ENCODE results near the gene TNFRSF14. TPM values are rescaled to one million over a fixed set of nuclear protein-coding genes. Genes with fewer than 3 reads are reported as not detected.
A peak's percentile ranks its signal among the peaks of the same experiment; 100 is the strongest.

The TNFRSF14 gene
- total RNA-seq, 1 donor from 2014 or later, result 17.6 TPM

DNA sequence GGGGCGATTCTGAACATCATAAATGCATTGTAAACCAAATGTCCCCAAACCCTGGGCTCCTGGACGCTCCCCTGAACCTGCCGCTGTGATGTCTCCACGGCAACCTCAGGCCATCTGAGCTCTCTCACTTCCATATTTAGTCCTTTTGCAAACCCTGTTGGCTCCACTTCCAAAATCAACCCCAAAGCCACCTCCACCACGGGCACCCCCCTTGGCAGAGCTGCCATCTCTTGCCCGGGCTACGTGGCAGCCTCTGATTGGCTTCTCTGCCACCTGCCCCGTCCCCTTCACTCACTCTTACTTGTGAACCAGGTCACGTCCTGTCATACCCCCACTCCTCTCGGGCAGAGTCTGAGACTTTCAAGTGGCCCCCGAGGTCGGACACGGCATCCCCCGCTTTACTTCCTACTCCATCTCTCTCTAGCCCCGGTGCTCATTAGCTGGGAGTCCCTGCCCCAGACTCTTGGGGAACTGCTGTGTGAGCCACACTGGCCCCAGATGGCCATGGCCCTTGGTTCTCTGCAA is 46.2 kb downstream of the TNFRSF14 start:
- no peak for DNase-seq (ENCODE audit: low read depth)

GRCh38 chr1:2602866-2603520 is 46.8 kb downstream of the TNFRSF14 start:
- DNase-seq (ENCODE audit: low read depth), result no peak

DNA sequence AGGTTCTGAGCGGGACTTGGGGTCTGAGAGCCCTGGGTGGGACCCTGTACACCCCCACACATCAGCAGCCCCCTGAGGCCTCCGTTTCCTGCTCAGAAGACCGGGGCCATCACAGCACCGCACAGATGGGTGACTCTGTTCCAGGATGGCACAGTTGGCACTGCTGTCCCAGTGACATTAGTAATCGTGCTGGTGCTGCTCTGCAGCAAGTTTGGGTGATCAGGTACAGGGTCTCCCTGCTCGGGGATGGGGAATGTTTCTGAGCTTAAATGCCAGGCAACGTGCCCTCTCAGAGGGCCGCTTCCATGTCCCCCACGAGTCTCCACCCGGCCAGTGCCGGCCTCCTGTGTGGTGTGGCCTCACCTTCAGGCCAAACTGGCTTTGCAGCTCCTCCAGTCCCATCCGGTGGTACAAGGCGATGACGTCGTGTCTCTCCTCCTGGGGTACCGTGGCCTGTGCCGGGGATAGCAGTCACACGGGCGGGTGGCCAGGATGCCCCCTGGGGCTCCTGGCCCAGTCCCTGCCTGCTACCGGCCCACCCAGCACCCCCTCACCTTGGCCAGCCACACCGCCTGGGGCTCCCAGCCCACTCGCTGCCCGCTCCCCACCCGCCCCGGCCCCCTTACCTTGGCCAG is 47.5 kb downstream of the TNFRSF14 start:
- no peak for DNase-seq (ENCODE audit: low read depth)

GRCh38 chr1:2604156-2604843 is 48.1 kb downstream of the TNFRSF14 start:
- DNase-seq (ENCODE audit: low read depth), result no peak

GRCh38 chr1:2604844-2605508 is 48.8 kb downstream of the TNFRSF14 start:
- DNase-seq (ENCODE audit: low read depth), result no peak

- no peak for DNase-seq (ENCODE audit: low read depth)
Observed at GRCh38 chr1:2605509-2606395, 49.6 kb downstream of the TNFRSF14 start.

DNA sequence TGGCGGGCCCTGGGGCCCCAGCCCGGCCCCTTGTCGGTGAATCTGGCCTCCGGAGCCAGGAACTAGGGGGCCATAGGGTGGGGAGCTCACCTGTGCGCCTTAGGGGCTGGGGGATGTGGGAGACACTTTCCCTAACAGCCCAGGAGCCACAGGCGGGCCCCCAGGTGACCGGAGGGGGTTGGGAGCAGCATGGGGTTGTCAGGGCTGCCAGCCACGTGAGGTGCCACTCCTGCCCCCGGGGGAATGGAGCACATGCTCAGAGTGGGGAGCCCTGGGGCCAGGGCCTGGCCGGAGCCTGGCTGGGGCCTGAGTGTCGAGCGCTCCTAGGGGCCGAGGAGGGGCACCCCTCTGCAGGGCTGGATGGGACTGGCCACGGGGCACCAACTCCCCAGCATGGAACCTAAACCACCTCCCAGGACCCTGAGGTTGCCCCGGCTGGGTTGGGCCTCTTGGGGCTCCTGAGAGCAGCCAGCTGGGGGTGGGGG is 50.3 kb downstream of the TNFRSF14 start:
- DNase-seq (ENCODE audit: low read depth), result no peak

DNA sequence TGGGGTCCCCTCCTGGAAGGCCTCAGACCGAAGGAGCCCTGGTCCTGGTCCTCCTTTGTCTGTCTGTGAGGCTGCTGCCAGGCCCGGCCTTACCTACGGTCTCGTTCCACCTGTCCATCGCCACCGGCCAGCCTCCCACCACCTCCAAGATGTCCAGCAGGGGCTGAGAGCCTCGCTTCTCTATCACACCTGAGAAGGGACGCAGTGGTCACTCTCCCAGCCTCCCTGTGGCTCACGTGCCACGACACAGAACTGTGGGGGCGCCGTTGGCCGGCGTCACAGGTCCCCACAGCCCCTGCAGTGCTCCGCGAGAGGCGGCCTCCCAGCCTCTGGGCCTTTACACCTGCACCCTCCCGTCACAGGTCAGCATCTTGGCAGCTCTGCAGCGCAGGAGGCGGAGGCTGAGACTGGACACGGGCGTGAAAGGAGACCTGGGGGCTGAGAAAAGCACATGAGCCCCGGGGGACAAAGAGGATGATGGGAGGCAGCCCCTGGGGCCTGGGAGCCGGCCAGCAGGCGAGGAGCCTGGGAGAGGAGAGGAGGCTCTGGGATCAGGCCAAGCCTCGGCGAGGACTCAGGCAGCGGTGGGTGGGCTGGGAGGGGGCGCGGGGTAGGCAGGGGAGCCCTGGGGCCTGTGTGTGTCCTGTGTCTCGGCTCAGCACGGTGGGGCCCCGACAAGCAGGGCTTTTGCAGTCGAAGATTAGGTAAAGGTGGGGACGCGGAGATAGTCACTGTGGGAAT is 50.9 kb downstream of the TNFRSF14 start:
- no peak for DNase-seq (ENCODE audit: low read depth)

DNA sequence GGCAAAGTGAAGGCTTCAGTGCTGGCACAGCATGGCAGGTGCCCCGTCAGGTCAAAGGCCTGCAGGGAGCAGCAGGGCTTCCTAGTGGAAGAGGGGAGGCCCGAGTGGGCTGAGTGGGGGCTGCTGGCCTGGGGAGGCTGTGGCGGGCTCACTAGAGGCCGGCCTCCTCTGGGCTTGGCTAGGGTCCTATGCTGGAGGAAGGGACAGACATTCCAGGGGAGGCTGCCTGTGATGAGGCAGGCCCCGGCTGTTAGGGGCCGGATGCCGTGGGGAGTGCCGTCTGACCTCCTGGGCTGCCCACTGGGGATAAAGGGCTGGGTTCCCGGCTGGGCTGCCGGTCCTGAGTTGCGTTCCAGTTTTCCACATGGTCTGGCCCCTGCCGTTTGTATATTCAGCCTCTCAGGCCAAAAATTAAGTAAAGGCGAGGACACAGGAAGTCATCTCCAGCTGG is 51.5 kb downstream of the TNFRSF14 start:
- no peak for DNase-seq (ENCODE audit: low read depth)

DNA sequence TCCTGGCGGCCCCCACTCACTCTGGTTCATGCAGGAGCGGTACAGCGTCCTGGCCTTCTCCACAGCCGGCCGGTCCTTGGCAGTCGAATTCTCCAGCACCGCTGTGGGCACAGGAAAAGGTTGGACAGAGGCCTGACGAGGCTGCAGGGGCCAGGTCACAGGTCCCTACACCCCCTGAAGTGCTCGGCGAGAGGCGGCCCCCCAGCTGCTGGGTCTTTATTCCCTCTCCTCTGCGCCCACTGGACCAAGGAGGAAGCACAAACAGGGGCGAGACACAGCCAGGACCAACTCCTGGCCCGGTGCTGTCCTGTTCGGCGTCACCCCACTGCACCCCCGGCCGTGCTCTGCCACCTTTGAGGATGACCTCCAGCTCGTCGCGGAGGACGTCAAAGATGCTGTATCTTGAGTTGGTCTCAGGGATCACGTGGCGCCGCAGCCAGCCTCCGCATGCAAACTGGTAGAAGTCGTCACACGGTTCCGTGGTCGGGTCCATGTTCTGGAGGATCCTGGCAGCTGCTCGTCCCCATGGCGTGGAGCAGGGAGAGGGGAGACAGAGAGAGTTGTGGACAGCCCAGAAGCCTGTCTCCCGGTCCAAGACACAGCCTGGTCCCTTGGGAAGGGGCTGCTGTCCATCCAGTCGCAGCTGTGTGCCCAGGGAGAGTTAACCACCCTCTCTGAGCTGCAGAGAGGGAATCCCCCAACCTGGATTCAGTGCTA is 53.3 kb downstream of the TNFRSF14 start:
- no peak for DNase-seq (ENCODE audit: low read depth)

DNA sequence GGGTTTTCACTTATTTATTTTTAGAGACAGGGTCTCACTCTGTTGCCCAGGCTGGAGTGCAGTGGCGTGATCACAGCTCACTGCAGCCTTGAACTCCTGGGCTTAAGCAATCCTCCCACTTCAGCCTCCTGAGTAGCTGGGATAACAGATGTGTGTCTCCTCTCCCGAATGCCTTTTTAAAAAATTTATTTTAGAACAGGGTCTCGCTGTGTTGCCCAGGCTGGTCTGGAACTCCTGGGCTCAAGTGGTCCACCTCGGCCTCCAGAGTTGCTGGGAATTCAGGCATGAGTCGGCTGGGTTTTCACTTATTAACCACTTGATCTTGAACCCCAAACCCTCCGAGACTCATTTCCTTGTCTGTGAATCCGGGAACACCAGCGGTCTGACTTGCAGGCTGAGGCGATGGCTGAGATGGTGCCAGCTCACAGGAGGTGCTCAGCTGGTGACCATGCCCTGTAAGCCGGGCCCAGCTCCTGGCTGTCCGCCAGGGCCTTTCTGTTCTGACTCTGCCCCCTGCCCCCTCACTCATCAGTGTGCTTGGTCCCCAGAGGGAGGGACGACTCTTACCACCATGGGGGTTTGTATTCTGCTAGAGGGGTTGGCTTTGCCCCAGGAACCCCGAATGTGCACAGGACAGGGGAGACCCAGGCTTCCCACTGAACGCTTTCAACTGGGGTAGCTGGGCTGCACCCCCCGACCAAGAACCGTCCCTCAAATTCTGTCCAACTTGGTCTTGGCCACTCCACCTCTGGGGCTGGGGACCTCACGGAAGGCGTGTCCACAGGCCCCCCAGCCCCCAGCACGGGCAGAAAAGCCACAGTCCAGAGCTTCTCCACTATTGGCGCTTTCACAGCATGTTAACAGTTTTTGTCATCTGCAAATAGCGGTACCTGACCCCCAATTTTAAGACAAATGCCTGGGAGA is 54.1 kb downstream of the TNFRSF14 start:
- peak; percentile 16 for DNase-seq (ENCODE audit: low read depth)

- DNase-seq (ENCODE audit: low read depth), result no peak
Observed at GRCh38 chr1:2611031-2611501, 54.9 kb downstream of the TNFRSF14 start.

DNA sequence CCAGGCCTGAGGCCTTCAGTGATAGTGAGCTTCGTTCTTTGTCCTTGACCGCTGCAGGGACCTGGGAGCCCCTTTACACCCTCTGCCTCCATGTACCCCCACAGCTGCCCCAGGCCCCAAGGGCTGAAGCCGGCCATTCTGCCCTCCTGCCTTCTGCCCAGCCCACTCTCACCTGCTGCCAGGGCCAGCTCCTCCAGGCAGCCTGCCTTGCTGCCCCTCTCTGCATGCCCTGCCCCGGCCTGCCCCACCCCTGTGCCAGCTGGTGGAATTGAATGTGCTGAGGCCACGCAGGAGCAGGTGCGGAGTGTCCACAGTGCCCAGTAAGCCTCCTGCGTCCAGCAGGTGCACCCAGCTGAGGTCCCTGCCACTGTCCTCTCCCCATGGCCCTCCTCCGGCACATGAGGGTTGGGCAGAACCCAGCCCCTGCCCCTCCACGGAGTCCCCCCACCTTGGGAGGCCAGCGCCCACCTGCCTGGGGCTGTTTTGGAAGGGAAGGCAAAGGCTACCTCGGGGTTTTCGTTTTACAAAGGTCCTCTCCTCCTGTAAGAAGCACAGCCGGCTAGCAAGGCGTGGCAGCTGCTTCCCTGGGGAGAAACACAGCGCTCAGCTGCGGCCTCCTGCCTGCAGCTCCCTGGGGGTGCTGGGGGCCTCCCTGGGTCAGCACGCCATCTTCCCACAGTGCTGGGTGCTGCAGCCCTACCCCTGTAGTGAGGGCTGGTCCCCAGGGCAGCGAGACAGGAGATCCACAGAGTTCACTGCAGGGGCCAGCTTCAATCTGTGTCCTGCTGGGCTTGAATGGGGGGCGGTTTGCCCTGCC is 55.7 kb downstream of the TNFRSF14 start:
- DNase-seq (ENCODE audit: low read depth), result no peak

DNA sequence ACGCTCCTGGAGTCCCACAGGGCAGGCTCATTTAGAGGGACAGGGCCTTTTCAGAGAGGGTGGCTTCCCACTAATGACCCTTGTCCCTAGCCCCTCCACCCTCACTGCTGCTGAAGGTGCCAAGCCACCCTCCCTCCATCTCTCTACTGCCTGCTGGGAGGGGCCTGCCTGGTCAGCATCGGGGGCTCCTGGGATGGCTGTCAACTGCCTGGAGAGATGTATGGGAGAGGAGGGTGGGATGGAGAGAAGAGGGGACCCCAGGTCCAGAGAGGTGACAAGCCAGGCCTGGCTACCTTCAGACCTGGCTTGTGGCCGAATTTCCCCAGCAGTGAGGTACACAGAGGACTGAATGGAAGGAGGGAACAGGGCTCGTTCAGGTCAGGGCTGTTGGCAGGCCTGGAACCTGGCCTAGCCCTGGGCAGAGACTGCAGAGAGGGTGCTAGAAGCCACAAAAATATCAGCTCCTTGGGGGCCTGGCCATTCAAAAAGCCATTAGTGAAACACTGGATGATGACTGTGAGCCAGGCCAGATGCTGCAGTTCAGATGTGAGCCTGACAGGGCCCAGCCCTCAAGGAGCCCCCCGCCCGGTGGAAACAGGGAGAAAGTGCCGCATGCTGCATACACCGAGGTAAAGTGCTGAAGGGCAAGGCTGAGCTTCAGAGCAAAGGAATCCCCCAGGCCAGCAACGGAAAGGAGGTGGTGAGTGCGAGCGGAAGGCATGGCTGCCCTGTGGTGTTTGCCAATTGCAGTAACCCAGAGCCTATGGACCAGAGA is 56.6 kb downstream of the TNFRSF14 start:
- no peak for DNase-seq (ENCODE audit: low read depth)

Measured in renal cortical epithelial cell (primary cell).